ENCODE measurements around the gene RMP24.

RMP24 gene

GRCh38 chr18:35973650-35974049 lies 1.2 kb downstream of the RMP24 start:
- ATAC-seq (ENCODE audit: insufficient number of reproducible peaks, low FRiP score, low read depth) (no peak), DNase-seq (ENCODE audit: low spot score) (no peak)
- Histone ChIP-seq H3K27ac (no peak overlapping the region), H3K36me3 (peaks cover 23% of the 10 kb centered on the region), H3K4me3 (peak overlapping the region; percentile 88), H3K27me3 (replicated peaks; ENCODE audit: insufficient read depth) (no peaks in the 10 kb centered on the region), H3K4me1 (ENCODE audit: control insufficient read depth in 1 of 2, low read depth in 2 of 2) (peaks cover 14 to 22% of the 10 kb centered on the region in 2 donors), H3K9me3 (no peaks in the 10 kb centered on the region)
- no peak for TF ChIP-seq CTCF (IDR thresholded peaks at IDR 0.05)

DNA sequence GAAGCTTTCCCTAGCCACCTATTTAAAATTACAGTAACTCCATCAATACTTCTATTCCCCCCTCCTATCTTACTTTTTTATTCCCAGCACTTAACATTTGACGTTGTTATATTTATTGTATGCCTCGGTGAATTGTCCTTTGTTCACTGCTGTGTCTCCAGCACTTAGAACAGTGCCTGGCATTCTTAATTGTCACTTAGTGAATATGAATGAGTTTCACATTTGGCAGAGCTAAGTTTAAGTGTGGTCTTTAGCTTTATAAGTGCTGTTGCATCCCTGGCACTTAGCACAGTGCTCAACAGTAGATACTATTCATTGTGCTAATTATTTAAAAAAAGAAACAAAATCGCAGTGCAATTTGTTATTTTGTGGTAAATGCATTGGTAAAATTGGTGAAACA lies 1.7 kb downstream of the RMP24 start:
- Histone ChIP-seq H3K27me3 (replicated peaks; ENCODE audit: insufficient read depth) (no peaks in the 10 kb centered on the region), H3K4me3 (no peak overlapping the region), H3K4me1 (ENCODE audit: control insufficient read depth in 1 of 2, low read depth in 2 of 2) (peaks cover 14 to 22% of the 10 kb centered on the region in 2 donors), H3K9me3 (no peaks in the 10 kb centered on the region), H3K27ac (no peak overlapping the region), H3K36me3 (peaks cover 27% of the 10 kb centered on the region)
- no peak for TF ChIP-seq CTCF (IDR thresholded peaks at IDR 0.05)
- no peak for DNase-seq (ENCODE audit: low spot score)
- ATAC-seq (ENCODE audit: insufficient number of reproducible peaks, low FRiP score, low read depth), result no peak

GRCh38 chr18:35979112-35979511 lies 6.6 kb downstream of the RMP24 start:
- no peak for DNase-seq (ENCODE audit: low spot score)
- no peak overlapping the region for H3K27ac ChIP-seq
- peaks cover 44% of the 10 kb centered on the region for H3K36me3 ChIP-seq
- no peaks in the 10 kb centered on the region for H3K9me3 ChIP-seq
- peaks cover 2% of the 10 kb centered on the region in 2 donors for H3K4me1 ChIP-seq (ENCODE audit: control insufficient read depth in 1 of 2, low read depth in 2 of 2)
- H3K4me3 ChIP-seq, result no peak overlapping the region
- ATAC-seq (ENCODE audit: insufficient number of reproducible peaks, low FRiP score, low read depth), result no peak
- no peaks in the 10 kb centered on the region for H3K27me3 ChIP-seq (replicated peaks; ENCODE audit: insufficient read depth)
- TF ChIP-seq CTCF (IDR thresholded peaks at IDR 0.05), result no peak

DNA sequence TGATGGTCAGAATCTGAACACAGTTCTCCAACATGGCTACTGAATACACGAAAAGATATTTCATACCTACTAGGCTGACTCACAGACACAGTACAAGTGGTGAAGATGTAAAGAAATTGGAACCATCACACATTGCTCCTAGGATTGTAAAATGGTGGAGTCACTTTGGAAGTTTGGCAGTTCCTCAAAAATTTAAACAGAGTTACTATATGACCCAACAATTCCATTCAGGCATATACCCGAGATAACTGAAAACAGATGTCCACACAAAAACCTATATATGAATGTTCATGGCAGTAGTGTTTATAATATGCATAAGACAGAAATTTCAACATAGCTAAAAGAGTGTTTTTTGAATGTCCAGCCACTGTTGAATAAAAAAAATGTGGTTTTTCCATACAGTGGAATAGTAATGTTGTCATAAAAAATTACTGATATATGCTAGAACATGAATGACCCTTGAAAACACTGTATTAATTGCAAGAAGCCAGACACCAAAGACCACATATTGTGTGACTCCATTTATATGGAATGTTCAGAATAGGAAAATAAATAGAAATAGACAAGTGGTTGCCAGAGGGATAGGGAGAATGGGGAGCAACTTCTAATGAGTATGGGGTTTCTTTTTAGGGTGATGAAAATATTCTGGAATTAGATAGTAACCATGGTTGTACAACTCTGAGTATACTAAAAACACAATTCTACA lies 10.1 kb downstream of the RMP24 start:
- H3K36me3 ChIP-seq, result peaks cover 32% of the 10 kb centered on the region
- DNase-seq (ENCODE audit: low spot score) (no peak), ATAC-seq (ENCODE audit: insufficient number of reproducible peaks, low FRiP score, low read depth) (no peak)
- no peaks in the 10 kb centered on the region for H3K27me3 ChIP-seq (replicated peaks; ENCODE audit: insufficient read depth)
- TF ChIP-seq CTCF (IDR thresholded peaks at IDR 0.05), result no peak
- no peak overlapping the region for H3K27ac ChIP-seq
- no peaks in the 10 kb centered on the region for H3K4me1 ChIP-seq (ENCODE audit: control insufficient read depth in 1 of 2, low read depth in 2 of 2)
- H3K4me3 ChIP-seq, result no peak overlapping the region
- H3K9me3 ChIP-seq, result no peaks in the 10 kb centered on the region

GRCh38 chr18:35983147-35983546 lies 10.7 kb downstream of the RMP24 start:
- no peak for TF ChIP-seq CTCF (IDR thresholded peaks at IDR 0.05)
- Histone ChIP-seq H3K9me3 (no peaks in the 10 kb centered on the region), H3K27ac (no peak overlapping the region), H3K4me3 (no peak overlapping the region), H3K36me3 (peaks cover 26% of the 10 kb centered on the region), H3K27me3 (replicated peaks; ENCODE audit: insufficient read depth) (no peaks in the 10 kb centered on the region), H3K4me1 (ENCODE audit: control insufficient read depth in 1 of 2, low read depth in 2 of 2) (no peaks in the 10 kb centered on the region)
- DNase-seq (ENCODE audit: low spot score) (no peak), ATAC-seq (ENCODE audit: insufficient number of reproducible peaks, low FRiP score, low read depth) (no peak)
